Naive thymus-derived CD4-positive, alpha-beta T cell (primary cell): ENCODE measurements around the gene LRRC15. TPM values are rescaled to one million over a fixed set of nuclear protein-coding genes. Genes with fewer than 3 reads are reported as not detected.

ENCODE experiments used
- ATAC-seq: fragments of 150-1000 bp; cut with Tn5 transposase; 2 replicates; pipeline ENCODE4 v1.10.0; 2021; ENCODE audit warnings: mild to moderate bottlenecking, moderate library complexity
- CTCF ChIA-PET: fragments of 350-600 bp; sonication (Branson Sonifier 250); formaldehyde crosslinking; loops from one replicate; lab custom pipeline; 2021; ENCODE audit warnings: antibody characterized with exemption; lab: Charles Lee
- POLR2A ChIA-PET: fragments of 350-600 bp; sonication (Branson Sonifier 250); formaldehyde crosslinking; loops from one replicate; lab custom pipeline; 2021; ENCODE audit warnings: antibody characterized with exemption, inconsistent platforms; lab: Charles Lee
- DNase-seq, 9 donors: peaks; one replicate each; pipeline versions ENCODE4 v3.0.0 to v3.0.0-alpha.2; 2020 to 2022; ENCODE audit warnings: mixed read lengths in 1 of 9
- H3K27ac ChIP-seq: one replicate; pipeline ENCODE4 v1.7.0; 2013; ENCODE audit warnings: mild to moderate bottlenecking, low read depth, low read length, moderate library complexity
- H3K27me3 ChIP-seq, 2 donors: one replicate each; pipeline ENCODE4 v1.7.0; 2013; ENCODE audit warnings: low read length in 2 of 2, mild to moderate bottlenecking in 2 of 2, moderate library complexity in 2 of 2; ENCODE audit not compliant: control insufficient read depth in 2 of 2, insufficient read depth in 2 of 2
- H3K36me3 ChIP-seq, 3 experiments: 1 replicate in 2 of 3; 2 replicates in 1 of 3; pipeline ENCODE4 v1.7.0; 2013; ENCODE audit warnings: low read length in 3 of 3, mild to moderate bottlenecking in 3 of 3, moderate library complexity in 1 of 3; ENCODE audit not compliant: insufficient read depth in 3 of 3, control insufficient read depth in 2 of 3
- H3K4me1 ChIP-seq, 2 donors: one replicate each; pipeline ENCODE4 v1.7.0; 2013; ENCODE audit warnings: low read length in 2 of 2, mild to moderate bottlenecking in 2 of 2, moderate library complexity in 1 of 2; ENCODE audit not compliant: control insufficient read depth in 2 of 2, insufficient read depth in 2 of 2
- H3K4me3 ChIP-seq: 2 replicates; pipeline ENCODE4 v1.7.0; 2013; ENCODE audit warnings: mild to moderate bottlenecking, low read length
- H3K9me3 ChIP-seq, 3 experiments: 1 replicate in 2 of 3; 2 replicates in 1 of 3; pipeline ENCODE4 v1.7.0; 2013; ENCODE audit warnings: low read length in 3 of 3; ENCODE audit not compliant: control insufficient read depth in 2 of 3
- H3K27ac Mint-ChIP-seq, 9 donors: one replicate each; pipeline ENCODE4 v1.8.0; 2020 to 2022; ENCODE audit warnings: mixed read lengths in 9 of 9, mild to moderate bottlenecking in 8 of 9, moderate library complexity in 5 of 9, inconsistent platforms in 2 of 9
- H3K27me3 Mint-ChIP-seq, 5 donors: one replicate each; pipeline ENCODE4 v1.8.0; 2021 to 2022; ENCODE audit warnings: mixed read lengths in 5 of 5, mild to moderate bottlenecking in 1 of 5
- H3K36me3 Mint-ChIP-seq, 5 donors: one replicate each; pipeline ENCODE4 v1.8.0; 2020 to 2022; ENCODE audit warnings: mixed read lengths in 5 of 5, mild to moderate bottlenecking in 3 of 5, inconsistent platforms in 1 of 5
- H3K4me1 Mint-ChIP-seq, 7 donors: one replicate each; pipeline ENCODE4 v1.8.0; 2020 to 2022; ENCODE audit warnings: mixed read lengths in 7 of 7, mild to moderate bottlenecking in 3 of 7, inconsistent platforms in 1 of 7
- H3K4me3 Mint-ChIP-seq, 10 donors: one replicate each; pipeline ENCODE4 v1.8.0; 2020 to 2022; ENCODE audit warnings: mild to moderate bottlenecking in 10 of 10, mixed read lengths in 10 of 10, moderate library complexity in 6 of 10, inconsistent platforms in 2 of 10
- H3K9me3 Mint-ChIP-seq, 11 donors: one replicate each; pipeline ENCODE4 v1.8.0; 2020 to 2022; ENCODE audit warnings: mixed read lengths in 11 of 11, mild to moderate bottlenecking in 4 of 11, inconsistent platforms in 1 of 11, moderate library complexity in 1 of 11
- intact Hi-C, 2 donors: fragments of 100-400 bp; cut with micrococcal nuclease; formaldehyde crosslinking; loops; one replicate each; pipeline ENCODE4 v1.15.1; 2023
- polyA plus RNA-seq, 2 donors: library from polyadenylated mRNA; unstranded; fragments of 300-500 nt; fragmentation: Illumina TruSeq; gene quantifications; one replicate each; pipeline ENCODE4 v1.2.3, GENCODE V29; 2021
- total RNA-seq, 6 experiments: library from RNA in 5 of 6; stranded (reverse) in 5 of 6; gene quantifications; 1 replicate in 5 of 6; 2 replicates in 1 of 6; pipeline ENCODE4 v1.2.3 and lab custom pipeline; 2021 to 2026

The LRRC15 gene
- total and polyA plus RNA-seq, 7 experiments from 2014 or later = not detected

DNA sequence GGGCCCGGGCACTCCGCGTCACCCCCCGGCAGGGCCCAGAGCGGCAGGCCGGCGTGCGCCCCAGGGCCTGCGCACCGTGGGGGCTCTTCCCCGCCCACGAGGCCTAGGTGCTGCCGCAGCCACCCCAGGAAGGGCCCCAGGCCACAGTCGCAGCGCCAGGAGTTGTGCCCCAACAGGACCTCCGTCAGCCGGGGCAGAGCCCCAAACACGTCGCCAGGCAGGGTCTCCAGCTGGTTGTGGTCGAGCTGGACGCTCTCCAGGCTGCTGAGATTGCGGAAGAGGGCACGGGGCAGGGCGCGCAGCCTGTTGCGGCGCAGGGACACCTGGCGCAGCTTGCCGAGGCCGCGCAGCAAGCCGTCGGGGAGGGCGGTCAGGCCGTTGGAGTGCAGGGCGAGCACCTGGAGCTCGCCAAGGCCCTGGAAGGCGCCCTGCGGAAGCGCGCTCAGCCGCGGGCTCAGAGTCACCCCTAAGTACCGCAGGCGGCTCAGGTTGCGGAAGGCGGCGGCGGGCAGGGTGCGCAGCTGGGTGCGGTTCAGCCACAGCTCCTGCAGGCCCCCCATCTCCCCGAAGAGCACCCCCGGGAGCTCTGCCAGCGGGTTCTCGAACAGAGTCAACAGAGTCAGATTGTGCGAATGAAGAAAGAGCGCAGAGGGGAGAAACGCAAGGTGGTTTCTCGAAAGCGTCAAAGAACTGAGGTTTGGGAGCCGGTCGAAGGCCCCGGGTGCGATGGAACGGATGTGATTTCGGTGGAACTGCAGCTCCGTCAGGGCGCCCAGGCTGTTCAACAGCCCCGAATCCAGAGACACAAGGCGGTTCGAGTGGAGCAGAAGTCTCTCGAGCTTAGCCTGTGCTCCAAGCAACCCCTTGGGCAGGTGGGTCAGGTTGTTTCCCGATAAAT is 27.6 kb upstream of the LRRC15 start:
- Mint-ChIP-seq H3K4me3 (peak overlapping the region; percentile 86 to 98 (median 91)), H3K27ac (peak overlapping the region; percentile 87 to 98 (median 90)), H3K27me3 (peaks cover 0 to 21% (median 0%) of the 10 kb centered on the region in 5 donors), H3K4me1 (peaks cover 34 to 64% (median 47%) of the 10 kb centered on the region in 7 donors), H3K36me3 (peaks cover 0 to 9% (median 0%) of the 10 kb centered on the region in 5 donors), H3K9me3 (peaks cover 0 to 6% (median 0%) of the 10 kb centered on the region in 11 donors)
- ChIA-PET CTCF (interaction anchor here (0.6 to 15.5 kb wide), 5 partner anchors 10 to 88 kb away, joined by 3 to 256 read pairs (median 3); no protein-coding TSS in a partner anchor), POLR2A (interaction anchor here (0.5 to 2.6 kb wide), 20 partner anchors 8 to 1920 kb away, joined by 3 to 12 read pairs (median 5); partner anchors contain the start of genes DYNLT2B and HES1)
- no peaks in the 10 kb centered on the region for H3K36me3 ChIP-seq
- peak overlapping the region; percentile 81 for H3K27ac ChIP-seq
- peak; percentile 42 to 69 (median 58) for DNase-seq
- peak; percentile 58 for ATAC-seq
- H3K4me3 ChIP-seq = peak overlapping the region; percentile 73
- peaks cover 4 to 26% of the 10 kb centered on the region in 2 donors for H3K4me1 ChIP-seq
- no peaks in the 10 kb centered on the region for H3K9me3 ChIP-seq
- H3K27me3 ChIP-seq = no peaks in the 10 kb centered on the region
- intact Hi-C loops = loop anchor here (1.0 to 10.0 kb wide), 11 partner anchors 7 to 1138 kb away; partner anchors contain the start of genes ATP13A3 (in 1 of the 2) and HES1 (in 1 of the 2)

DNA sequence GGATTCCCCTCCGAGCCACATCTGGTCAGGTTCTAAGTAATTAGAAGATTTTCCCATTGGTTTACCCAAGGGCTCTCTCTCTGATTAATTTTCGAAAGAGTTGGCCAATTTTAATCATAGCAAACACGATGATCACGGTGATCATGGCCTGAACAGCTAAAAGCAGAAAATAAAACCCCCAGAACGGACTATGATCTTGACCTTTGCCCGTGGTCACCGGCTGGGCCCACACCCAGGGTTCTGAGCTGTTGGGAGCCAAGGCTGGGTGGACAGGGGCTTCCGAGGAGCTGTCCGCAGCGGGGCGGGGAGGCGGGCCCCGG is 27.0 kb upstream of the LRRC15 start:
- CTCF ChIA-PET = interaction anchor here (1.6 to 15.5 kb wide), 2 partner anchors 10 to 57 kb away, joined by 3 to 256 read pairs; no protein-coding TSS in a partner anchor
- Histone ChIP-seq H3K27ac (peak overlapping the region; percentile 81), H3K36me3 (no peaks in the 10 kb centered on the region), H3K4me3 (peak overlapping the region; percentile 73), H3K4me1 (peaks cover 4 to 26% of the 10 kb centered on the region in 2 donors), H3K27me3 (no peaks in the 10 kb centered on the region), H3K9me3 (no peaks in the 10 kb centered on the region)
- intact Hi-C loops = loop anchor here (1.0 to 10.0 kb wide), 9 partner anchors 8 to 1138 kb away; partner anchors contain the start of genes ATP13A3 (in 1 of the 2) and HES1 (in 1 of the 2)
- H3K36me3 Mint-ChIP-seq = peaks cover 0 to 9% (median 0%) of the 10 kb centered on the region in 5 donors
- peaks cover 0 to 22% (median 0%) of the 10 kb centered on the region in 5 donors for H3K27me3 Mint-ChIP-seq
- ATAC-seq (no peak), DNase-seq (no peak)
- H3K4me3 Mint-ChIP-seq = peak overlapping the region; percentile 82 to 98 (median 90)
- H3K27ac Mint-ChIP-seq = peak overlapping the region; percentile 73 to 98 (median 93)
- H3K9me3 Mint-ChIP-seq = peaks cover 0 to 8% (median 0%) of the 10 kb centered on the region in 11 donors
- peaks cover 34 to 64% (median 47%) of the 10 kb centered on the region in 7 donors for H3K4me1 Mint-ChIP-seq
- POLR2A ChIA-PET = interaction anchor here (0.5 to 2.6 kb wide), 9 partner anchors 11 to 291 kb away, joined by 3 to 9 read pairs (median 5); no protein-coding TSS in a partner anchor

DNA sequence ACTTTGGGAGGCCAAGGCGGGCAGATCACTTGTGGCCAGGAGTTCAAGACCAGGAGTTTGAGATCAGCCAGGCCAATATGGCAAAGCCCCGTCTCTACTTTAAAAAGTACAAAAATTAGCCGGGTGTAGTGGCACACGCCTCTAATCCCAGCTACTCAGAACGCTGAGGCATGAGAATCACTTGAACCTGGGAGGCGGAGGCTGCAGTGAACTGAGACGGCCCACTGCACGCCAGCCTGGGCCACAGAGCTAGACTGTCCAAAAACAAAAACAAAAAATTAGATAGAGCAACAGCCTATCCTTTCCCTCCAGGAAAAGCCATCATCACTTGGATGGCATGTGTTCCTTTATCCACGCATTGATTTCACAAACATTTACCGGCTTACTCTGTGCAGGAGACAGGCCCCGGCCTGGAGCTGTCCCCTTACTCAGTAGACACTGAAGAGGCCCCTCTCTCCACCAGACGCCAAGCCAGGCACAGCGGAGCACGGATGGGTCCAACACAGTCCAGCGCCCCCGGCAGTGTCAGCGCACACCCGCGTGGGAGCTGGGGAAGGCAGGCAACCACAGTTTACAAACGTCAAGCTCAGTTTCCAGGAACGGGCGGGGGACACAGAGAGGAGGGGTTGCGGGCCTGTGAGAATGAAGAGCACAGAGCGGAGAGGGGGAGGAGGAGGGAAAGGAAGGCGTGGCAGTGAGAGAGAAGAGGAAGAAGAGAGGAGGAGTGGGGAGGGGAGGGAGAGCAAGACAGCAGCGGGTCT is 26.4 kb upstream of the LRRC15 start:
- DNase-seq = peak; percentile 29 to 86 (median 74)
- no peaks in the 10 kb centered on the region for H3K36me3 ChIP-seq
- peaks cover 0 to 5% (median 0%) of the 10 kb centered on the region in 3 experiments for H3K9me3 ChIP-seq
- no peaks in the 10 kb centered on the region for H3K27me3 ChIP-seq
- peak; percentile 85 for ATAC-seq
- Mint-ChIP-seq H3K27ac (peak overlapping the region; percentile 73 to 98 (median 93)), H3K27me3 (peaks cover 0 to 26% (median 0%) of the 10 kb centered on the region in 5 donors), H3K4me1 (peaks cover 34 to 64% (median 47%) of the 10 kb centered on the region in 7 donors), H3K4me3 (peak overlapping the region; percentile 82 to 98 (median 90)), H3K36me3 (peaks cover 0 to 14% (median 3%) of the 10 kb centered on the region in 5 donors), H3K9me3 (peaks cover 0 to 13% (median 4%) of the 10 kb centered on the region in 11 donors)
- CTCF ChIA-PET = interaction anchor here (0.5 to 15.5 kb wide), 4 partner anchors 10 to 732 kb away, joined by 3 to 256 read pairs (median 3); no protein-coding TSS in a partner anchor
- POLR2A ChIA-PET = interaction anchor here (0.5 to 2.6 kb wide), 6 partner anchors 11 to 291 kb away, joined by 3 to 9 read pairs (median 4); no protein-coding TSS in a partner anchor
- H3K4me3 ChIP-seq = peak overlapping the region; percentile 73
- peak overlapping the region; percentile 81 for H3K27ac ChIP-seq
- intact Hi-C loops = loop anchor here (1.0 to 10.0 kb wide), 9 partner anchors 8 to 1139 kb away; partner anchors contain the start of genes ATP13A3 (in 1 of the 2) and HES1 (in 1 of the 2)
- H3K4me1 ChIP-seq = peaks cover 4 to 26% of the 10 kb centered on the region in 2 donors

DNA sequence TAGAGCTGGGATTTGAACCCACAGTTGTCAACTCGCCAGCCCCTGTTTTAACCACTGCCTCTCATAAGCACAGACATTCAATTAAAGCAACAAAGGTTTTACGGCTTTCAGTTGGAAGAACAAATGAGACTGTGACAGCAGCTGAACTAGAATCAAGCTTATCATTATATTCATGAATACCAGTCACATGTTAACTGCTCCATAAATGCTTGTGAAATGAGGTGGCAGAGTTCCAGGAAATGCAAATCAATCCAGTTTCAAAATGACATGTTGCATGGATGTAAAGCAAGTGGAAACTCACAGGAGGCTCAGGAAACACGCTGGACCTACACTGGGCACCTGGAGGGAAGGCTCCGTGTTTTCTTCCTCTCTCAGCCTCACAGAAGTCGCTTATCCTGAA is 25.7 kb upstream of the LRRC15 start:
- Mint-ChIP-seq H3K4me1 (peaks cover 35 to 62% (median 46%) of the 10 kb centered on the region in 7 donors), H3K4me3 (peak overlapping the region; percentile 60 to 98 (median 90)), H3K27ac (peak overlapping the region; percentile 15 to 98 (median 92)), H3K36me3 (peaks cover 0 to 16% (median 5%) of the 10 kb centered on the region in 5 donors), H3K9me3 (peaks cover 0 to 20% (median 9%) of the 10 kb centered on the region in 11 donors), H3K27me3 (peaks cover 0 to 34% (median 0%) of the 10 kb centered on the region in 5 donors)
- peak overlapping the region; percentile 81 for H3K27ac ChIP-seq
- POLR2A ChIA-PET = no interaction called here
- no peak for DNase-seq
- intact Hi-C loops = loop anchor here (5.0 to 10.0 kb wide), 2 partner anchors 187 to 1140 kb away; no protein-coding TSS in a partner anchor
- ATAC-seq = no peak
- CTCF ChIA-PET = interaction anchor here (1.0 to 15.5 kb wide), 3 partner anchors 9 to 55 kb away, joined by 3 to 256 read pairs (median 3); no protein-coding TSS in a partner anchor
- peaks cover 4 to 26% of the 10 kb centered on the region in 2 donors for H3K4me1 ChIP-seq
- peaks cover 0 to 5% (median 0%) of the 10 kb centered on the region in 3 experiments for H3K9me3 ChIP-seq
- H3K4me3 ChIP-seq = no peak overlapping the region
- no peaks in the 10 kb centered on the region for H3K36me3 ChIP-seq
- no peaks in the 10 kb centered on the region for H3K27me3 ChIP-seq

DNA sequence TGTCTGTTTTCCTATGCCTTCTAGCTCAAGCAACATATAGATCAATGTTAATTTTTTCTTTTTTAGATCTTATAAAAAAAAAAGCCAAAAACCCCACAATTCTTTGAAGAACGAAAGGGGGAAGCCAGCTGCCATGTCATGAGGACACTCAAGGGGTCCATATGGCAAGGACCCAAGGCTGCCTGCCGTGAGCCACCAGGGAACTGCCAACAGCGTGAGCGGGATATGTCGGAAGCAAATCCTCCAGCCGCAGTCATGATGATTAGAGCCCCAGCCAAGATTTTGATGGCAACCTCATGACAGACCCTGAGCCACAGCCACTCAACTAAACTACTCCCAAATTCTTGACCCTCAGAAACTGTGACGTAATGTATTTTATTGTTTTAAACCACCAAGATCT is 23.0 kb upstream of the LRRC15 start:
- peaks cover 0 to 7% of the 10 kb centered on the region in 2 donors for H3K4me1 ChIP-seq
- H3K9me3 Mint-ChIP-seq = peaks cover 0 to 25% (median 9%) of the 10 kb centered on the region in 11 donors
- peaks cover 17 to 36% (median 25%) of the 10 kb centered on the region in 7 donors for H3K4me1 Mint-ChIP-seq
- H3K27me3 Mint-ChIP-seq = peaks cover 0 to 30% (median 0%) of the 10 kb centered on the region in 5 donors
- no peaks in the 10 kb centered on the region for H3K27me3 ChIP-seq
- H3K36me3 Mint-ChIP-seq = peaks cover 1 to 30% (median 9%) of the 10 kb centered on the region in 5 donors
- H3K4me3 Mint-ChIP-seq = no peak overlapping the region
- DNase-seq (no peak), ATAC-seq (no peak)
- no peak overlapping the region for H3K4me3 ChIP-seq
- ChIA-PET CTCF (interaction anchor here (0.7 kb wide), 1 partner anchor 11 kb away, joined by 3 read pairs; no protein-coding TSS in a partner anchor), POLR2A (no interaction called here)
- H3K27ac Mint-ChIP-seq = no peak overlapping the region
- H3K27ac ChIP-seq = no peak overlapping the region
- H3K36me3 ChIP-seq = no peaks in the 10 kb centered on the region
- peaks cover 0 to 5% (median 0%) of the 10 kb centered on the region in 3 experiments for H3K9me3 ChIP-seq
- intact Hi-C loops = loop anchor here in 1 of 2 donors (10.0 kb wide), 1 partner anchor 1142 kb away; no protein-coding TSS in a partner anchor
